Activated CD4-positive, CD25-positive, alpha-beta regulatory T cell (primary cell): ENCODE results near the gene THRB.

Source experiments
- DNase-seq, 4 experiments: peaks; one replicate each; lab custom pipeline; 2025; lab: John Stamatoyannopoulos, UW

THRB gene

GRCh38 chr3:24264748-24265158, 229.9 kb downstream of the THRB start:
- no peak for DNase-seq

DNA sequence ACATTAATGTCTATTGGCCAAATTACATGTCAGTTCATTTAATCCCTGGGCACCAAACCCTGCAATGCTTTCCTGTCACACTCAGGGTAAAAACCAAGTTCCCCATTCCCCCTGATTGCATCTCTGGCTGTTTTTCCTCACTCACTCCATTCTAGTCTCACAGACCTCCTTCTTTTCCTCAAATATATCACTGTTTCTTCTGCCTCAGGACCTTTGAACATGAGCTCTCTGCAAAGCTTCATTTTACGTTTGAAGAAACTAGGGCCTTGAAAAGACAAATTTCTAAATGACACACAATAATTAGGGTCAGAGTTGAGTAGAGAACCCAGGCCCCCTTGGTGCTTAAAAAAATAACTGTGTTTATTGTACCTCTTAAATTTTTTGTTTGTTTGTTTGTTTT, 230.6 kb downstream of the THRB start:
- no peak for DNase-seq

GRCh38 chr3:24263069-24263668, 231.5 kb downstream of the THRB start:
- no peak for DNase-seq

DNA sequence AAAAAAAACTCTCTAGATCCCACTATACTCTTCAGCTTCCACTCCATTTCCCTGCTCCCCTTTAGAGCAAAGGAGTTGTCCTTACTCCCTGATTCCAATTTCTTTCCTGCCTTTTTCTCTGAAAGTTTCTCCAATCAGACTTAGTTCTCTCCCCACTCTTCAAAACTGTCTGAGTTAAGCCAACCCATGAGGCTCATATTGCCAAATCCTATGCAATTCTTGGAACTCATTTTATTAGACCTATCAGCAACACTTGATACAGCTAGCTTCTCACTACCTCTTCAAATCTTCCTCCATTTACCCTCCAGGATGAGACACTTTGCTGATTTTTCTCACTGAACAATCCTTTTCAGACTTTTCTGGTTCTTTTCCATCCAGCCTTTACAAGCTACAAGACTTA, 233.1 kb downstream of the THRB start:
- DNase-seq = no peak

GRCh38 chr3:24259901-24260512, 234.6 kb downstream of the THRB start:
- DNase-seq = no peak

- DNase-seq = no peak
Measured at GRCh38 chr3:24258727-24259600, 235.7 kb downstream of the THRB start.

- DNase-seq = no peak
Measured at GRCh38 chr3:24258260-24258659, 236.4 kb downstream of the THRB start.

GRCh38 chr3:24255414-24255813, 239.2 kb downstream of the THRB start:
- DNase-seq = no peak

GRCh38 chr3:24254649-24255048, 240.0 kb downstream of the THRB start:
- DNase-seq = no peak

DNA sequence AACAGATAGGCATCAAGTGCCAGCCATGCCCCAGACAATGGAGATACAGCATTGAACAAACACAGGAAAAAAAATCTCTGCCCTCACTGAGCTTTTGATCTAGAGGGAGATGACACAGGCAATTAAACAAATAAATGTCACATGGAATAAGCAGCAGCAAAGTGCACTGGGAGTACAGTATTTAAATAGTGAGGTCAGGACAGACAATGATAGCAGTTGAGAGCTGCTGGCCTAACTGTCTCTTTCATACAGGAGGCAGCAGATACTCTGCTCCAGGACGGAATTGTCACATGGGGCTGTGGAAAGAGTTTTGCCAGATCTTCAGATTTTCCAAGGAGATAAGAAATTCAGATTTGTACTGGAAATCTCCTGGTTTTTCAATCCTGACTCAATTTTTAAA, 241.3 kb downstream of the THRB start:
- no peak for DNase-seq

DNA sequence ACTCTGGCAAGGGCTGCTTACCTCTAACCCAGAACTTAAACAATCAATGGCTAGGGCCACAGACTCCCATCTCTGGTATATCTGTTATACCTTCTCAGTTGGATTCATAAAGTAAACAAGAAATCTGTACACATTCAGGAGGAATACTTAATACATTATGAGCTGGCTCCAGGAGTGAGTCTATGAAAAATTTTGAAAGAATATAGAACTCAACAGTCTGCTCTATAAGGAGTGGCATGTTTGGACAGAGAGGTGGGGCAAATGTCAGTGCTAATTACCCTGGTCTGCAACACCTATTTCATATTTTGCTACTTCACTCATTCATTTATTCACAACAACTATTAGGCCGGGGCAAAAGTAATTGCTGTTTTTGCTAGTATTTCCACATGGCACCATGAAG, 245.1 kb downstream of the THRB start:
- DNase-seq = no peak

DNA sequence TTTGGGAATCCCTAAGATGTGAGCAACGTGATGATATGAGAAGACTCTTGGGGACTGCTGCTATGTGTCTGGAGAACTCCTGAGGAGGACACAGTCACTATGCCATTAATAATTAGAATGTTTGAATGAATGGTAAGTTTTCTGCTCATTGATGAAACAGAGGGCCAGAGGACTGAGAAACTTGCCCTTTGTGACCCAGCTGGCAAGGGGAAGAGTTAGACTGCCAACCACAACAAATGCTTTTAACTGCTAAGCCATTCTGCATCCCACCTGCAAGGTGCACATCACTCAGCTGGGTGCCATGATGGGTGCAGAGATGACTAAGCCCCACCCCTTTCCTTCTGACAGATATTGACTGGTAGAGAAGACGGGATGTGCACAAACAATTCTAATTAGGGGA, 249.6 kb downstream of the THRB start:
- no peak for DNase-seq

GRCh38 chr3:24244491-24244890, 250.2 kb downstream of the THRB start:
- no peak for DNase-seq

DNA sequence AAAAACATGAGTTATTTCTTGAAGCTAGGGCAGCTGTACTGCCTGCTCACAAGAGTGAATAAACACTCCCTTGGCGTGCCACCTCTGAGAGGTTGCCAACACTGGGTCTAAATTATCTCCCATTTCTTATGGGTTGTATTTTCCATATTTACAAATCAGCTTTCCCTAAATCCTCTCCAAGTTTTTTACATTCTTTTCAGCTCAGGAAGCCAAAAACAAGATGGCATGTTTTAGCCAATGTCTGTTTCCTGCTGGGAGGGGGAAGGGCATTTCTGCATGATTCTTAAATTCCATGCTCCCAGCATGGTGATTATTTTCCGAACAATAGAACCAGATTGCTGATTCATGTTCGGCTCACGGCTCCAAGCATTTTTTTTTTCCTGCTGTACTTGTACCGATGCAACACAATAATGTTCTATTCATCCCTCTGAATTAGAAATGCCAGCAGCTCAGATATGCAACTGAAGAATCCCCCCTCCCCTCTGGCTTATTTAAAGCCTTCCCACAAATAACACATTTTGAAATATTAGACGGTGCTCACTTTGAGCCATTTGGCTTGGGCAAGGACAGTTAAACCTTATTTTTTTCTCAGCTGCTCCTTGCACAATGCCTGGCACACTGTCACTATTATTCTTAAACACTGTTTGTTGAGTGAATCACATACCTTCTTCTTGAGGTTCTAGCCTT, 252.5 kb downstream of the THRB start:
- no peak for DNase-seq

DNA sequence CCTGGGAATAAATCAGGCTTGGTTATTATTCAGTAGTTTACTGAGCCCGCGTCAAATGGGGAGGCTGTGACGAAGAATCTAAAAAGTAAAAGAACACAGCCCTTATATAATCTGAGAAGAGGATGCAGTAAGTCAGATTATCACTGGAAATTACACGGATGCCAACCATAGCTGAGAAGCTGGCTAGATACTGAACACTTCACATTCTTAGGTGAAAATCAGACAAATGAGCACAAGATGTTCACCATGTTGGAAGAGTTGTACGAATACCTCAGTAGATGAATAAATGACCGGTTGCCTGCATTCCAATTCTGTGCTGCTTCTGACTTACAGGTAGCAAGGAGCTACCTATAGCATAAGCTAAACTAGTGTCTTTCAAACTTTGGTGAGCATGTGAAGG, 254.3 kb downstream of the THRB start:
- no peak for DNase-seq

- no peak for DNase-seq
Measured at GRCh38 chr3:24237971-24238706, 256.5 kb downstream of the THRB start.

DNA sequence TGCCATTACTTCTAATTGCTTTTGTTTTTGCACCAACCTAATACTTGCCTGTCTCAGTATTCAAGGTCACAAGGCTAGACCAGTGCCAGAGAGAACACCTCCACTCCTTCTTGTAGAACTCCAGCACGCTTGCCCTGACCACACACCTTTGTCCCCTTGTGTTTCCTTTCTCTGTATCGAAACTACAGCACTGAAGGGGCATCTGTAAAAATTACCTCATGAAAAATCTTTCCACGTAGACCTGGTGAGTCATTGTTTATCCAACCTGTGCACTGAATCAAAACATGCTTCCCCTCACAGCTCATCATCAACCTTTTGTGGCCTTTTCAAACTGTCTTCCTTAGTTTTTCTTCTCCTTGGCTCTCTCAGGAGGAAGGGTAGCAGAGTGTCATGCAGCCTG, 259.5 kb downstream of the THRB start:
- DNase-seq = no peak

GRCh38 chr3:24232784-24233183, 261.9 kb downstream of the THRB start:
- DNase-seq = no peak

DNA sequence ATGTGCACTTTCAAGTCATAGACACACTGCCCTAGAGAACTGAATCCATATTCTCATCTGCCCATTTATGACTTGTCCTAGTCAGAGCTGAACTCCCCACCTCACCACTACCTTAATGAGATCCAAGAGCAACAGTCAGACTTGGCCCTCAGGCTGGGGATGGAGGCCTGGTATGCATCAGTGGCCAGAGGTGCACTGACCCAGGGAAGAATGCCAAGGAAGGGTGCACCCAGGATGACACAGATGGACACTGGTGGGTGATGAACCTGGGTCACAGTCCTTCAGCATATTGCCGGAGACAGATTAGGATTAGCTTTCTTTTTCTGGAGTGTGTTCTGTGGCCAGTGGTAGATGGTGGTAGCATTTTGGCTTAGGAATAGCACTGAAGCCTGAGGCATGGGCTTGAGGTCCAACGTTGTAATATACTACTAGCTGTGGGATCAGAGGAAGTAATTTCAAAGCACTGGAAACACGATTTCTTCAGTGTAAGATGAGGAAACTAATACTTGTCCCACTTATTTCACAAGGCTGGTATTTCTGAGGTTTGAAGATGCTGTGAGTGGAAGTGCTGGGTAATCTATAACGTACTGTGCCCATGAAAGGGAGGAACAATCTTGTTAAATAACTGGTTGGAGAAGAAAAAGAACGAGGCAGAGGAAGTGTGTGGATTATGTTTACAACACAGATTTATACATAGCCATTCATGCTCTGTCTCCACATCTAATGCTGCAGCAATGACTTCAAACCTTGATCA, 265.0 kb downstream of the THRB start:
- no peak for DNase-seq

DNA sequence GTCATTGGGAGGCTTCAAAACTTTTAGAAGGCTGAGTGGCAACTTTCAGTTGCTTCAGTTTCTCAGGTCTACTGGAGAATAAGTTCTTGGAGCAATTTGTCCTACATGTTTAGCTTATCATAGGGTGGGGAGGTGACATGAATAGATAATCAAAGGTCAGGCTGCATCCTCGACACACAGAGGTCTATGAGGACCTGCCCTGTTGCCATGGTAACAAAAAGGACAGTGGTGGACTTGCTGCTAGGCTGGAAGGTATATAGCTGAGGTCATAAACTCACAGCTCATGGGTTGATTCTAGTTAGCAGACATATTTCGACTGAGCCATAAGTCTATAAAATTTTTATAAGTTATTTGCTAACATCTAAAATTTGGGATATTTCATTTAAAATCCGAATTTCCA, 267.0 kb downstream of the THRB start:
- no peak for DNase-seq

- DNase-seq = no peak
Measured at GRCh38 chr3:24226397-24226796, 268.3 kb downstream of the THRB start.
